Adipocyte (in vitro differentiated cells): ENCODE results near the gene IGFL1.
"Not testable (repeated sequence)": the region's sequence is repeated elsewhere in the genome, so short reads cannot be mapped to it uniquely, and the experiment has no call there.

Source experiments
- DNase-seq: peaks from one replicate; pipeline ENCODE4 v3.0.0-alpha.2; 2015; ENCODE audit warnings: low read depth
- H3K27me3 ChIP-seq: replicated peaks from 2 replicates; pipeline ENCODE4 v1.7.0; 2013; ENCODE audit warnings: mild to moderate bottlenecking, low read length, moderate library complexity; ENCODE audit not compliant: control insufficient read depth, insufficient read depth
- H3K36me3 ChIP-seq: 2 replicates; pipeline ENCODE4 v1.7.0; 2013; ENCODE audit warnings: low read length, mild to moderate bottlenecking, moderate library complexity; ENCODE audit not compliant: control insufficient read depth, insufficient read depth, severe bottlenecking
- H3K4me1 ChIP-seq: 2 replicates; pipeline ENCODE4 v1.7.0; 2013; ENCODE audit warnings: mild to moderate bottlenecking, low read length, moderate library complexity; ENCODE audit not compliant: control insufficient read depth, insufficient read depth
- H3K4me3 ChIP-seq: 2 replicates; pipeline ENCODE4 v1.7.0; 2013; ENCODE audit warnings: mild to moderate bottlenecking, low read length, moderate library complexity
- H3K9ac ChIP-seq: 2 replicates; pipeline ENCODE4 v1.7.0; 2013; ENCODE audit warnings: mild to moderate bottlenecking, low read length, moderate library complexity
- H3K9me3 ChIP-seq: 2 replicates; pipeline ENCODE4 v1.7.0; 2013; ENCODE audit warnings: mild to moderate bottlenecking, low read length, moderate library complexity; ENCODE audit not compliant: control insufficient read depth

Gene IGFL1

DNA sequence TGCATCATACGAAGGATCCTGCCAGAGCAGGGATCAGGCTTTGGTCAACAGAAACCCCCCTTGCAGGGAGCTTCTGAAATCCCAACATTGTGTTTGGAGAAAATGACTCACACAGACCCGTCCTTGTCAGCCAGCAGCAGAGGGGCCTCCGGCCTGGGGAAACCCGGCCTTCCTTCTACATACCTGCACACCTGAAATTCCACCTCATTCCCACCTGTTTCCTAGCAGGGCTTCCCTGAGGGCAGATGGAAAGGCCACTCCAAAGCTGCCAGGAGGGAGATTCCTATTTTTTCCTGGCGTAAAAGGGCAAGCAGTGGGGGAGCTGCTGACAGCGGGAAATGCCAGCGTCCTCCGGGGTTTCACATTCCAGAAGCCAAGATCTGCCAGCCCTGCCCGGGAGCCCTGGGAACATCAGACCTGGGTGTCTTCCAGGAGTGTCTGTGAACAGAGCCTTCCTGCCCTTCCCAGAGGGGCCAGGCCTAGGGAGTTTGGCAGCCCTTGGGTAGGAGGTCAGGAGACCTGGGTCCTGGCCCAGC lies 3.0 kb upstream of the IGFL1 start:
- H3K9ac ChIP-seq: no peak overlapping the region
- no peak overlapping the region for H3K4me3 ChIP-seq
- H3K36me3 ChIP-seq: no peaks in the 10 kb centered on the region
- H3K27me3 ChIP-seq: peaks cover 80% of the 10 kb centered on the region
- DNase-seq: no peak
- no peaks in the 10 kb centered on the region for H3K9me3 ChIP-seq
- peaks cover 11% of the 10 kb centered on the region for H3K4me1 ChIP-seq

DNA sequence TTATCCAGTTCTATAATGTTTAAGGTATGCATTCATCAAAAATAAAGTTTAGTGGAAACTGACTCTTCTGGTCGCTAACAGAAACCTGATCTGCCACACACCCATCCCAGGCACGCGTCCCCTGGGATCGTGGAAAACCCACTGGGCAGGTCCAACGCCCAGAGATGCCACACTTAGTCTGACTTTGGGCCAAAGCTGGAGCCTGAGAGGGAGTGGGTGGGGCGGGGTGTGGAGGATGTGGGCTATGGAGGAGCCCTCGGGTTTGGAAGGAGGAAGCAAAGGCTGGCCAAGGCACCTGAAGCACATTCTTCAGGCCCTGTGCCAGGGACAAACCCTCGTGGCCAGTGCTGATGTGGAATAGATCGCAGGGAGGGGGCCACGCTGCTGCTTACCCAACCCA lies 2.5 kb downstream of the IGFL1 start:
- Histone ChIP-seq H3K36me3 (no peaks in the 10 kb centered on the region), H3K9ac (no peak overlapping the region), H3K4me1 (no peaks in the 10 kb centered on the region), H3K4me3 (no peak overlapping the region), H3K9me3 (no peaks in the 10 kb centered on the region), H3K27me3 (peaks cover 69% of the 10 kb centered on the region)
- no peak for DNase-seq

DNA sequence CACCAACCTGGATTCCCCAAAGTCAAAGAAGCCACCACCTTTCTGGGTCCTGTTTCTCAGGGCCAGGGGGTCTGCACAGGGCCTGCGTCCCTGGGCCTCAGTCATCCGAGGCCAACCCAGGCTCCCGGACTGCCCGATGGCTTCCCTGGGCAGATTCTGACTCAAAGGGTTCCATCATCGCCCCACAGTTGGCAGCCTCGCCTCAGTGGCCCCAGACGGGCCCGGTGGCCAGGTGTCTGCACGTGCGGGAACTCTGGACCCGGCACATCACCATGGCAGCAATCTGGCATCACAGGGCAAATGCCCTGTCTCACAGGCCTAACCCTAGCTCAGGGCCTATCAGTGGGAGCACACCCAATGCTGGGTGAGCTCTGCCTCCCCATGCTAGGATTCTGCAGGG lies 2.9 kb downstream of the IGFL1 start:
- no peak for DNase-seq
- no peak overlapping the region for H3K9ac ChIP-seq
- H3K36me3 ChIP-seq: no peaks in the 10 kb centered on the region
- no peak overlapping the region for H3K4me3 ChIP-seq
- no peaks in the 10 kb centered on the region for H3K4me1 ChIP-seq
- H3K9me3 ChIP-seq: no peaks in the 10 kb centered on the region
- H3K27me3 ChIP-seq: peaks cover 65% of the 10 kb centered on the region

DNA sequence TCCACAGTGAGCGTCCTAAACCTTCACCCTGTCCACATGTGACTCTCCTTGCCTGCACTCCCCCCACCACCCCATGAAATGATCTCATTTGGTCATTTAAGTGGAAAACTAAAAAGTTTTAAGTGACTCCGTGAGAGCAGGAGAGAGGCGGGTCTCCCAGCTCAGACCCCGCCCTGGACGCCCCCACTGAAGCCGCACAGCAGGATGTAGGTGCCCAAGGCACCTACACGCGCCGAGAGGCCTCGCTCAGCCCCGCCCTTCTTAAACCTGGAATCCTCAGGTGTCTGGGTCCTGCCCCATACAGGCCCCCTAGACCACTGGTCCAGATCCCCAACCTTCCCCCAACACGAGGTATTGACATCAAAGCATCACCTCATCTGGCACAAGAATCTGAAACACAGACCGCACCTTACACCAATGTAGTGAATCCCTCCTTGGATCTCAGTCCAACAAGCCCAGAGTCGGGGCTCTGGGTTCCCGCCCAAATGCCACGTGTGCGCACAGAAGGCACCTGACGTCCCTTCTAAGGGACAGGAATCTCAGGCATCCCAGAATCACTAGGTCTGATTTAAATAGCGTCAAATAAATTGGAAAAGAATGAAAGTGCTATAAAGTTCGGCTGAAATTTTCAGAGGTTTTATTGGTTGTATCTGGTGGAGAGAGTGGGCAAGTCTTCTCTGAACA lies 3.5 kb downstream of the IGFL1 start:
- Histone ChIP-seq H3K9me3 (no peaks in the 10 kb centered on the region), H3K4me3 (no peak overlapping the region), H3K4me1 (no peaks in the 10 kb centered on the region), H3K9ac (no peak overlapping the region), H3K36me3 (no peaks in the 10 kb centered on the region), H3K27me3 (peaks cover 59% of the 10 kb centered on the region)
- no peak for DNase-seq

DNA sequence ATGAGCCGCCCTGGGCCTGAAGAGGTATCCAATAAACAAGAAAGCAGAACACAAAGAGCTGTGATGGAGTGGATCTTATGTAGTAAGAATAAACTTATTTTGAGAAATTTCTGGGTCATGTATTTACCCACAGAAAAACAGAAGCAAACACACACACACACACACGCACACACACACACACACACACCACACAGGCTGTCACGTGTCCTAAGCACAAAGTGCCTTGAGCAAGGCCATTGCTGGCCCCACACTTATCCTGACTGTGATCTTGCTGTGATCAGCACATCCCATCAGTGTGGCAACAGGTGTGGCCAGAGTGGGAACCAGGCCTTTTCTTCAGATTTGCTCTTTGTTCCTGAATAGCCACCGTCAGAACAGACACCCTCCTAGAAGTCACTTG lies 4.3 kb downstream of the IGFL1 start:
- DNase-seq, H3K4me1 ChIP-seq, H3K9me3 ChIP-seq, H3K4me3 ChIP-seq, H3K36me3 ChIP-seq, H3K9ac ChIP-seq: not testable (repeated sequence)
- H3K27me3 ChIP-seq: peaks cover 57% of the 10 kb centered on the region

DNA sequence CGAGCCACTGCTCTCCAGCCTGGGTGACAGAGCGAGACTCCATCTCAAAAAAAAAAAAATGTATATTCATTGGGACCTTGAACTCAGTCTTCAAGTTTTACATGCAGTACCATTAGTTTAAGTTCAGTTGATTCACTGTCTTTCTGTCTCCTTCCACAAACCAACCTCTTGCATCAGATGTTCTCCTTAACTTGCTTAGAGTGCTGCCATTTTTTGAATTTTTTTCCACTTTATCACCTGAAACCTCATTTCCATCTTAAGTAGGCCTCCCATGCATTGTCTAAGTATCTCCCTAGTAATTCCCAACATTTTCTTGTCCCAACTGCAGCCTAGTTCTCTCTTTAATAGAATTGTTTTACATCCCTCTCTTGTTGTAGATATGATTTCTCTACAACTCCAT lies 8.6 kb downstream of the IGFL1 start:
- peaks cover 54% of the 10 kb centered on the region for H3K27me3 ChIP-seq
- DNase-seq, H3K4me1 ChIP-seq, H3K9ac ChIP-seq, H3K9me3 ChIP-seq, H3K4me3 ChIP-seq, H3K36me3 ChIP-seq: not testable (repeated sequence)

DNA sequence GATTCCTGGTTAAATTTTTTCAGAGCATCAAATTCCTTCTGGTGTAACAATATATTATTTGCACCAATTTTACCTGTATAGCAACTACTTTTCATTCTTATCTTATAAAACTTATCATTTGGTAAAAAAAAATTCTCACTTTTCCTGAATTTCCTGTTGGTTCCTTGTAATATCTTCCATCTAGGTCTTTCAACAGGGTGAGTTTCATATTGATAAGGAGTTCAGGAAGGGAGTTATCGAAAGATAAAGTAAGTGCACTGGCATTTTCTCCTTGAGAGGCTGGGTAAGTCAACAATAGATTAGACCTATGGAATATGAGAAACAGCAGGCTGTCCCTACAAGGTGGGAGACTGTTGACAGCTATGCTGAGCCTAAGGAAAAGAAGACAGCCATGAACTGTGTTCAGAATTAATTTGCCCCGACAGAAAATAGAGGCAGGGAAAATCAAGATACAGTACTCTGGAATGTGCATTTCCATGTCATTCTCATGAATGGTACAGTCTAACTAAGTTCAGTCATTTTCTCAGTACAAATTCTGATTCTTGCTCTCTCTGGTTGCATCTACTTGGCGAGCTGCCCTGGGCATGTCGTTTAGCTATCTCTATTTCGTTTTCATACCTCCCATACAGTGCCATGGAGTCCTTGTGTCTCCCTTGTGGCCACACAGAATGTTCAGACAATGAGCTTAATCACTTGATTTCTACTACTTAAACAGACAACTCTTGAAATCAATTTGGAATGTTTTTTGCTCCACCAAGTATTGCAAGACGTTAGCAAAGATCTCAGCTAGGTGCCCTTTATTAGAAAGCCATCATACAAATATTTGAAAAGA lies 9.9 kb downstream of the IGFL1 start:
- Histone ChIP-seq H3K9me3 (no peaks in the 10 kb centered on the region), H3K27me3 (peaks cover 54% of the 10 kb centered on the region), H3K36me3 (no peaks in the 10 kb centered on the region), H3K9ac (no peak overlapping the region), H3K4me3 (no peak overlapping the region), H3K4me1 (no peaks in the 10 kb centered on the region)
- DNase-seq: no peak

DNA sequence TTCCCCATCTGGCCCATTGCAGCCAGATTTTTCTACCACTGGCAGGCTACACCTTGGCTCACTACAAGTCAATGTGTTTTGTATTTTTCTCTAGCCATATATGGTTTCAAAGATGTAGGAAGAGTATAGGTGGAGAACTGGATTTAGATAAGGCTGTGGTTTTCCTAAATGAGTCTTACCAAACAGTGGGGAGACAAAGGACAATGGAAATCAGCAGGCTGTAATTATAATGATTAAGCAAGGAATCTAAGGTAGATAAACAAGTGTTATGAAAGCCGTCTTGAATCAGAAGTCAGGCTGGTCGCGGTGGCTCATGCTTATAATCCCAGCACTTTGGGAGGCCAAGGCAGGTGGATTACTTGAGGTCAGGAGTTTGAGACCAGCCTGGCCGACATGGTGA lies 11.2 kb downstream of the IGFL1 start:
- H3K27me3 ChIP-seq: peaks cover 51% of the 10 kb centered on the region
- no peaks in the 10 kb centered on the region for H3K4me1 ChIP-seq
- H3K36me3 ChIP-seq: no peaks in the 10 kb centered on the region
- H3K4me3 ChIP-seq: no peak overlapping the region
- H3K9me3 ChIP-seq: no peaks in the 10 kb centered on the region
- no peak overlapping the region for H3K9ac ChIP-seq
- no peak for DNase-seq

DNA sequence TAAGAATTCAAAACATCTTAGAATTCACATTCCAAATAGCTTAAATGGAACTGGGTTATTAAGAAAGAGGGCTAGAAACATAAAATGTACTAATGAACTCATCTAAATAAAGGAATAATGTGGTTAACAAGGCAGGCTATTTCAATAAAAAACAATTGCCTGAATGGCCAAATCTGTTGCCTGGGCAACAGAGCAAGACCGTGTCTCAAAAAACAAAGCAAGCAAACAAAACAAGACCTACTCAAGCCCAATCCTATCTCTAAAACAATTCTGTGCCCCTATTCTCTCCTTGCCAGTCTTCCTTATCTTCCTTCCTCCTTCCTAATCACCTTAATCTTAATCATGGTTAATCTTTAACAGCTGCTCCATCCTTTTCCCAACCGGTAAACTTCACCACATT lies 12.1 kb downstream of the IGFL1 start:
- Histone ChIP-seq H3K4me3 (no peak overlapping the region), H3K9ac (no peak overlapping the region), H3K36me3 (no peaks in the 10 kb centered on the region), H3K27me3 (peaks cover 51% of the 10 kb centered on the region), H3K9me3 (no peaks in the 10 kb centered on the region), H3K4me1 (no peaks in the 10 kb centered on the region)
- DNase-seq: no peak

DNA sequence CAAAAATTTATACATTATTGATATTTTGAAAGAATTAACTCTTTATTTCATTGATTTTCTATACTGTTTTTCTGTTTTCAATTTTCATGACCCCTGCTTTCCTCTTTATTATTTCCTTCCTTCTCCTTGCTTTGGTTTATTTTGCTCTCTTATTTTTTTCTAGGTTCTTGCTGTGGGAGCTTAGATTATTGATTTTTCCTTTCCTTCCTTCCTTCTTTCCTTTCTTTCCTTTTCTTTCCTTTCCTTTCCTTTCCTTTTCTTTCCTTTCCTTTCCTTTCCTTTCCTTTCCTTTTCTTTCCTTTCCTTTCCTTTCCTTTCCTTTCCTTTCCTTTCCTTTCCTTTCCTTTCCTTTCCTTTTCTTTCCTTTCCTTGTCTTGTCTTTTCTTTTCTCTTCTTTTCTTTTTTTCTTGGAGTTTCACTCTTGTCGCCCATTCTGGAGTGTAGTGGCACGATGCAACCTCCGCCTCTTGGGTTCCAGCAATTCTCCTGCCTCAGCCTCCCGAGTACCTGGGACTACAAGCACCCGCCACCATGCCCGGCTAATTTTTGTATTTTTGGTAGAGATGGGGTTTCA lies 13.6 kb downstream of the IGFL1 start:
- DNase-seq, H3K4me1 ChIP-seq, H3K4me3 ChIP-seq, H3K36me3 ChIP-seq, H3K9ac ChIP-seq, H3K9me3 ChIP-seq: not testable (repeated sequence)
- H3K27me3 ChIP-seq: peaks cover 59% of the 10 kb centered on the region

DNA sequence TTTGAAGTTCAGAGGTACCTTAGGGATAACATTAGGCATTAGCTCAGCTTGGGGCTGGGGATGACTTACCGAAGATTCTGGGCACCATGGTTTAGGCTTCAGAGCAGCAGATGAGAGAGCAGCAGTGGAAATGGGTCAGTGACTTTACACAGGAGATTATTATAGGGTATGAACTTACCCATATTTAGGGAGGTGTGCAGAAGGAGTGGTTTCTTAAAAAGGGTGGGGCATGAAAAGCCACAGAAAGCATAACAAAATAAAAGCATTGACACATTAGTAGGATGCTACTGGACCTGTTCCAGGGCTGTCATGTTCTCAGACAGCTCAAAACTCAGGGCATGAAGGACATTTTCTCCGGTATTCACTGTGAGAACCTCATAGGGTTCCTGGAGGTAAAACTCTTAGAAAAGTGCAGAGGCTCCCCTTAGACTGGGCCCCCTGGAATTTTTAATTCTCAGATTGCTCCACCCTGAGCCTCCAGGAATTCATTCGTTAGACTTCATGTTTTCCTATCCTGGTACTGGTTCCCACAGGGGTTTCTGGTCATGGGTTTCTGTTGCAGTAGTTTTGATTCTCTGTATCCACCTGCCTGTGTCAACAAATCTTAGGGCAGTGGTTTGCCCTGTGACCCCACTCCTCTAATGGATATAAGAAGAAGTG lies 20.7 kb downstream of the IGFL1 start:
- Histone ChIP-seq H3K4me3 (no peak overlapping the region), H3K4me1 (no peaks in the 10 kb centered on the region), H3K9ac (no peak overlapping the region), H3K27me3 (peaks cover 70% of the 10 kb centered on the region), H3K36me3 (no peaks in the 10 kb centered on the region), H3K9me3 (peaks cover under 1% of the 10 kb centered on the region)
- no peak for DNase-seq
